Omental fat pad (tissue), 4 donors: Measurements from ENCODE around the gene SPATA32. TPM values are rescaled to one million over a fixed set of nuclear protein-coding genes. Genes with fewer than 3 reads are reported as not detected.

Source experiments
- ATAC-seq: fragments of 150-250 bp; one replicate; pipeline ENCODE4 v1.9.1; 2016; ENCODE audit warnings: mild to moderate bottlenecking, moderate library complexity; ENCODE audit not compliant: low FRiP score
- DNase-seq: peaks from one replicate; pipeline ENCODE4 v3.0.0-alpha.2; 2019; ENCODE audit warnings: low spot score
- total RNA-seq, 4 donors: library from RNA; depleted of rRNA; stranded (reverse); fragments of >200 nt; gene quantifications; one replicate each; pipeline ENCODE4 v1.1.0, GENCODE V29; 2016
- TF ChIP-seq, protein P1 (sequence below), 3 donors: fragments of 450-650 bp; IDR thresholded peaks; one replicate each; pipeline ENCODE4 v1.5.1; 2016 to 2017; ENCODE audit warnings: antibody characterized with exemption in 3 of 3, mild to moderate bottlenecking in 3 of 3, moderate library complexity in 2 of 3

Gene SPATA32
- total RNA-seq, 4 donors from 2014 or later = 0.65 TPM; not detected in 3

DNA sequence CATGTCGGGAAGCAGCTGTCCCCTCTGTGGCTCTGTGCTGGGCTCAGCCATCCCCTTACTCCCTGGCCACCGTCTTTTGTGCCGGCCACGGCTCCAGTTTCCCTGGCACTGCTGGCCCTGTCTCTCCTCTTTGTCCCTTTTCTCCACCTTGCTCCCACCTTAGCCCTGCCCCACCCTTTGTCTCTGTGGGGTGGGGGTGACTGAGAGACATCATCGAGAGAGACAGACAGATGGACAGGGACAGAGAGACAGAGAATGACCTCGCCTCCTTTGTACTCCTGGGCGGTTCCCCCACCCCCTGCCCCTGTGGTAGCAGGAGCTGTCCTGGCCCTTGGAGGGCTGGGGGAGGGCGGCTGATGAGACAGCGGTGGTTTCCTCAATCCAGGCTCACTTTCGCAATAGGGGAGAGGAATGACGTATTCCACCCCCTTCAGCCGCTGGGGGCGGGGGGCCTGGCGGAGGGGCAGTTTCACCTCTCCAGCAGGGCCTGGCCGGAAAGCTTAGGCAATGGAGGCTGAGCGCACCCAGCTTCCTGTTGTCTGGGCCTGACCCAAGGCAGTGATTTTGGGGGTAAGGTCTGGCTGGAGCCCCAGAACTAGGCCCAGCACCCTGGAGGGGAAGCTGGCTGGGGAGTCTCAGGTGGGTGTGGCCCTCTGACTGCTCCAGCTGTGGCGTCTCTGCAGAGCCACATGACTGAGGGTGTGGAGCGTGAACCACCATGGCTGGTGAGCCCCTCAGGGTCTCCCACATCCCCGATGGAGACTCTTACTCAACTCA, 32.9 kb downstream of the SPATA32 start:
- ATAC-seq = peak; percentile 85
- DNase-seq = peak; percentile 80
- TF ChIP-seq, protein P1, sequence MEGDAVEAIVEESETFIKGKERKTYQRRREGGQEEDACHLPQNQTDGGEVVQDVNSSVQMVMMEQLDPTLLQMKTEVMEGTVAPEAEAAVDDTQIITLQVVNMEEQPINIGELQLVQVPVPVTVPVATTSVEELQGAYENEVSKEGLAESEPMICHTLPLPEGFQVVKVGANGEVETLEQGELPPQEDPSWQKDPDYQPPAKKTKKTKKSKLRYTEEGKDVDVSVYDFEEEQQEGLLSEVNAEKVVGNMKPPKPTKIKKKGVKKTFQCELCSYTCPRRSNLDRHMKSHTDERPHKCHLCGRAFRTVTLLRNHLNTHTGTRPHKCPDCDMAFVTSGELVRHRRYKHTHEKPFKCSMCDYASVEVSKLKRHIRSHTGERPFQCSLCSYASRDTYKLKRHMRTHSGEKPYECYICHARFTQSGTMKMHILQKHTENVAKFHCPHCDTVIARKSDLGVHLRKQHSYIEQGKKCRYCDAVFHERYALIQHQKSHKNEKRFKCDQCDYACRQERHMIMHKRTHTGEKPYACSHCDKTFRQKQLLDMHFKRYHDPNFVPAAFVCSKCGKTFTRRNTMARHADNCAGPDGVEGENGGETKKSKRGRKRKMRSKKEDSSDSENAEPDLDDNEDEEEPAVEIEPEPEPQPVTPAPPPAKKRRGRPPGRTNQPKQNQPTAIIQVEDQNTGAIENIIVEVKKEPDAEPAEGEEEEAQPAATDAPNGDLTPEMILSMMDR (IDR thresholded peaks at IDR 0.05) = no peak

DNA sequence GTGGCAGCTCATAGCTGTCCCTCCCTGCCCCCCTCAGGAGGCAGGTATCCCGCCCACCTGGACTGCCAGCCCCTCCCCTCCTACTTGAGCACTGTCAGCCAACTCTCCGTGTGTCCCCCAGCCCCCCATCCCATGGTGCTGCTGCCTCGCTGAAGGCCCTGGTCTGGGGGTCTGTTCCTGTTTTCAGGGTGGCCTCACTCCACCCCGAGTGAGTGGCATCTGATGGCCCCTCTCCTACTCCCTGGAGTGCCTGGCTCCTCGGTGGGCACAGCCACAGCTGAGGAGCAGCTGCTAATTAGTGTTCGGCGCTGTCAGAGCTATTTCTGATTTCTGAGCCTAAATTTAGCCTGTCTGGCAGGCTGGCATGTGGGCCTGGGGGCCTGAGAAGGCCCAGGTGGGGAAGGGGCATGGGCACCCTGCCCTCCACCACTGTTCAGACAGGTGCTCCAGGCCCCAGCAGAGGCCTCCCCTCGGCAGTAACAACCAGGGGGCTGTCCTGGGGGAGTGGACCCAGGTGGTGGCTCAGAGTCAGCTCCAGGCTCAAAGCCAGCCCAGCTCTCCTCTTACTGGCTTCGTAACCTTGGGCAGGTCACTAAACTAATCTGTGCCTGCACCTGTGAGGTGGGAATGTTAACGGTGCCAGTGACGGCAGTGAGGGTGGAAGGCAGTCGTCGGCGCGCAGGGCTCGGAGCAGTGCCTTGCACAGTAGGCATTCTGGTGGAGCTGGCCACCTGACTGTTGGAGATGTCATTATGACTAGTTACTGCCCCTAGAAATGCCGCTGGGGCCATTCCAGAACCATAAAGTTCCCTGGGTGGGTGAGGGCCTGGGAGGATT, 33.8 kb downstream of the SPATA32 start:
- ATAC-seq (no peak), DNase-seq (no peak)
- TF ChIP-seq, protein P1 (IDR thresholded peaks at IDR 0.05) = no peak

DNA sequence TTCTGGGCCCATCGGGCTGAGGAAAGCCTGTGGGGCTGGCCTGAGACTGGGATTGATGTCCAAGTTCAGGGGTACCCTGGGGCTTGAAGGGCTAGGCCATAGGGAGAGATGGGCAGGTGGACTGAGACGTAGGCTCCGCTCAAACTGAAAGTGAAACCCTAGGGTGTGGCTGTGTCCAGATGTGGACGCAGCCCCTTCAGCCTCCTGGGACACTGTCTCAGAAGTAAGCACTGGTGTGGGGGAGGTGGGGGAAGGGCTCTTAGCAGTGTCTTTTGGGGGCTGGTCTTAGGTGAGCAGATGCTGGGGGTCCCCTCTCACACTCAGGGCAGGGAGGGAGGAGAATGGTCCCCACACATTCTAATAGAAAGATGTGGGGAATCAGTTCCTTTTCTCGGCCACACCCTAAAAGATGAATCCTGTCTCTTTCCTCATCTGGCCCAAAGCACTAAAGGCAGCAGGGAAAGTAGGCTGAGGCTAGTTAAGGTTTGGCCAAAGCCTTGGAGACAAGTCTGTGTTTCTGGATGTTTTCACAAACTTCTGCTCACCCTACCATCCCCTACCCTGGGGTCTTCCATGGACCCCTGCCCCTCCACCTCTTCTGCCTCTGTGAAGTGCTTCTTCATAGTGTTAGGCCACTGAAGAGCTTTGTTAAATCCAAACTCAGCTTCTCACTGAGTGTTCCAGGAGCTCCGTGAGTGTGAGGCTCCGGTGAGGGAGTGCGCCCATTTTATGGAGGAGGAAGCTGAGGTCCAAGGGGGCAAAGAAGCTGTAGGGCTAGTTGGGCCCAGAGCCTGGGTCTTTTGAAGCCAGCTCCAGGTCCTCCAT, 34.6 kb downstream of the SPATA32 start:
- DNase-seq (no peak), ATAC-seq (no peak)
- TF ChIP-seq, protein P1 (IDR thresholded peaks at IDR 0.05) = no peak

DNA sequence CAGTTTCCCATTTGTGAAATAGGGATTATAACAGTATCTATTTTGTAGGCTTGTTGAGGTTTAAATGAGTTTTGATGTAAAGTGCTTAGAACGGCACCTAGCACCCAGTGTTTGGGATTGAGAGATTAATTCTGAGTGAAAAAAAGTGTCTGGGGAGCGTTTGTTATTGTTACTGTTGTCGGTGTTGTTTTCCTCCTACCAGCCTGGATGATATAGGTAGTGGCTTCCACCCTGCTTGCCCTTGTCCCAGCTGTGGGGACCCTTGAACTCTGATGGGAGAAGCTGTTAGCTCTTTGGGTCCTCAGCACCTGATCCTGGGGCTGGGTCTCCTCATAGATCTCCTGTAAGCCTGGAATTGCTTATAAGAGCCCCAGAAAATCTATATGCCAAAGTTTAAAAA, 35.3 kb downstream of the SPATA32 start:
- ATAC-seq (no peak), DNase-seq (no peak)
- TF ChIP-seq, protein P1 (IDR thresholded peaks at IDR 0.05) = no peak

DNA sequence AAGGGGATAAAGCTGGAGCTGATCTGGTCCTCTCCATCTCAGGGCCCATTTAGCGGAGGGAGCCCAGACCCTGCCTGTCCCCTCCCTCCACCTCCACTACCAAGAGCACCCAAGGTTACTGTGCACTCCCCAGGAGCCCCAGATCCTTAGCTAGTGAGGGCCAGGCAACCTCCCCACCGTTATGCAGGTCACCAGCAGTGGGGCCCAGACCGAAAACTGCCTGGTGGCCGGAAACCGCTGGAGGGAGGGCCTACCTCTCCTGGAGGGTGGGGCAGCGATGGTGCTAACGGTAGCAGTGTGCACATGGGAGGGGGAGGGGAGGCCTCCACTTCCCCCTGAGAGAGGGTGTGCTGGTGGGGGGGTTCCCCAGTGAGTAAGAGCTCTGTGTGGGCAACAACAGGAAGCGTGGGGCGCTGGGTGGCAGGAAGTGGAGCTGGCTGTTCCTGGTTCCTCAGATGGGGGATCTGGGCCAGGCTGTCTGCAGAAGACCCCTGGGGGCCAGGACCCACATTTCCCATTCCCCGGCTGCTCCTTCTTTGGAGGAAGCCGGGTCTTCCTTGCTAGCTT, 35.8 kb downstream of the SPATA32 start:
- ATAC-seq (no peak), DNase-seq (no peak)
- TF ChIP-seq, protein P1 (IDR thresholded peaks at IDR 0.05) = no peak

DNA sequence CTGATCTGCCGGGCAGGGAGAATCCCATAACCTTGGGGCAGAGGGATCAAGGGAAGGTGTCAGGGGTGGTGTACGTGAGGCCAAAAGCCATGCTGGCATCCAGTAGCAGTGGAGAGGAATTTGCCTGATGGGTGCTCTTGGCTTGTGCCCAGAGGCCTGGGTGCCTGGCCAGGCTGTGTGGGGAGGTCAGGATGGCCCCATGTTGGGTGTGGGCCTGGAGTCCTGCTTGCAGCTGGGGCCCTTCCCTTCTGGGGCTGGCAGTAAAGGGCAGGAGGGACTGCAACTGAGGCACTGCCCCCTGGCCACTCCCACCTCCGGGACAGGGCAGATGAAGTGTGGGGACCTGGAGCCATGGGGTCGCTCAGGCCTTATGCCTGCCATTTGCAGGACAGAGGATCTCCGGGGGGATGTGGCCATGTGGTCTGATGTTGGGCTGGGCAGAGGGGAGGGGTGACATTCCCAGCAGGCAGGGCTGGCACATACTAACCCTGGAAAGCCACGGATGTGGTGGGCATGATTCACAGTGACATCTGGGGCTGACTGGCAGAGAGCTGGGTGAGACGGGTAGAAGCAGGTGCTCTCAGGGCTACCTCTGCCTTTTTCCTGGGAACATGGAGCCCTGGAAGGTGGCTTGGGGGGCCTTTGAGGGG, 36.7 kb downstream of the SPATA32 start:
- TF ChIP-seq, protein P1 (IDR thresholded peaks at IDR 0.05) = no peak
- DNase-seq (no peak), ATAC-seq (no peak)
